Right lobe of liver (tissue), 4 donors: ENCODE measurements around the gene EML4.

Source experiments
- CTCF ChIP-seq, 4 donors: fragments of 200-600 bp in 3 of 4; fragments of 450-650 bp in 1 of 4; IDR thresholded peaks; one replicate each; pipeline versions ENCODE4 v1.5.1 to v1.8.0; 2016 to 2022; ENCODE audit warnings: antibody characterized with exemption in 4 of 4, mild to moderate bottlenecking in 2 of 4
- POLR2A ChIP-seq: fragments of 450-650 bp; IDR thresholded peaks from one replicate; pipeline ENCODE4 v1.6.1; 2017; ENCODE audit warnings: antibody characterized with exemption, mild to moderate bottlenecking
- donor health status: DM: no; HTN: no; CAD: no.
- donor health status: DM: no; HTN: no; CAD: no.
- donor health status: DM: no; HTN: yes; CAD: no.

- TF ChIP-seq CTCF (IDR thresholded peaks at IDR 0.05): no peak
- no peak for TF ChIP-seq POLR2A
These were observed 114.9 kb downstream of the EML4 start for GRCh38 chr2:42284019-42284418.
